Measurements from ENCODE around the gene RBBP9. TPM values are rescaled to one million over a fixed set of nuclear protein-coding genes. Genes with fewer than 3 reads are reported as not detected.

Gene RBBP9
- total and polyA plus RNA-seq, 2 donors (not counting 3 experiments of a cell fraction or from before 2014, with no cell fraction given): 8.5 to 17.0 TPM

GRCh38 chr20:18497603-18498002 lies 578 bp upstream of the RBBP9 start:
- no peak for TF ChIP-seq MAX (IDR thresholded peaks at IDR 0.05; ENCODE audit: insufficient read depth, insufficient read length)
- TF ChIP-seq POLR2AphosphoS5 (IDR thresholded peaks at IDR 0.05; ENCODE audit: insufficient read depth, low read depth, low read length): no peak
- TF ChIP-seq FOS (IDR thresholded peaks at IDR 0.05; ENCODE audit: borderline replicate concordance, insufficient read depth, low read length): no peak
- TF ChIP-seq MYC (IDR thresholded peaks at IDR 0.05; ENCODE audit: low read depth, low read length): no peak
- TF ChIP-seq JUN (IDR thresholded peaks at IDR 0.05; ENCODE audit: borderline replicate concordance, insufficient read depth, insufficient read length, low read depth): no peak
- TF ChIP-seq POLR2A (IDR thresholded peaks at IDR 0.05; ENCODE audit: low read depth, low read length): no peak
- no peak for TF ChIP-seq GATA2 (IDR thresholded peaks at IDR 0.05; ENCODE audit: insufficient read depth, insufficient read length, low read depth, low read length)
- no peak for TF ChIP-seq EZH2 (IDR thresholded peaks at IDR 0.05; ENCODE audit: borderline replicate concordance, low read depth, low read length, severe bottlenecking)
- TF ChIP-seq, protein P1, sequence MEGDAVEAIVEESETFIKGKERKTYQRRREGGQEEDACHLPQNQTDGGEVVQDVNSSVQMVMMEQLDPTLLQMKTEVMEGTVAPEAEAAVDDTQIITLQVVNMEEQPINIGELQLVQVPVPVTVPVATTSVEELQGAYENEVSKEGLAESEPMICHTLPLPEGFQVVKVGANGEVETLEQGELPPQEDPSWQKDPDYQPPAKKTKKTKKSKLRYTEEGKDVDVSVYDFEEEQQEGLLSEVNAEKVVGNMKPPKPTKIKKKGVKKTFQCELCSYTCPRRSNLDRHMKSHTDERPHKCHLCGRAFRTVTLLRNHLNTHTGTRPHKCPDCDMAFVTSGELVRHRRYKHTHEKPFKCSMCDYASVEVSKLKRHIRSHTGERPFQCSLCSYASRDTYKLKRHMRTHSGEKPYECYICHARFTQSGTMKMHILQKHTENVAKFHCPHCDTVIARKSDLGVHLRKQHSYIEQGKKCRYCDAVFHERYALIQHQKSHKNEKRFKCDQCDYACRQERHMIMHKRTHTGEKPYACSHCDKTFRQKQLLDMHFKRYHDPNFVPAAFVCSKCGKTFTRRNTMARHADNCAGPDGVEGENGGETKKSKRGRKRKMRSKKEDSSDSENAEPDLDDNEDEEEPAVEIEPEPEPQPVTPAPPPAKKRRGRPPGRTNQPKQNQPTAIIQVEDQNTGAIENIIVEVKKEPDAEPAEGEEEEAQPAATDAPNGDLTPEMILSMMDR (IDR thresholded peaks at IDR 0.05; ENCODE audit: extremely low read depth in 1 of 2, insufficient read depth in 1 of 2, low read depth in 1 of 2, low read length in 2 of 2): no peak
- dilution Hi-C loops (cut with MboI; ENCODE audit: extremely low pct_ligation_motif_present, low sequenced_read_pairs) (no loop called here), intact Hi-C loops (cut with micrococcal nuclease) (loop anchor here (1.0 kb wide), 2 partner anchors 10 to 30 kb away; partner anchors contain the start of genes DZANK1, POLR3F and SEC23B)
- ChIA-PET POLR2A (interaction anchor here (2.1 kb wide), 1 partner anchor 10 kb away, joined by 13 read pairs; the partner anchor contains the start of gene SEC23B), CTCF (interaction anchor here (0.7 to 1.9 kb wide), 5 partner anchors 9 to 31 kb away, joined by 3 to 6 read pairs (median 4); partner anchors contain the start of genes DZANK1, POLR3F and SEC23B)
- no peak overlapping the region for H3K4me3 ChIP-seq (replicated peaks in 1 of 3; ENCODE audit: insufficient read depth in 1 of 3, low read depth in 1 of 3, low read length in 3 of 3)
- no peak overlapping the region for H3K9ac ChIP-seq (replicated peaks; ENCODE audit: extremely low read depth, insufficient read depth, low read length)
- BruUV-seq (replicated peaks): no TSS peak
- H3K27ac ChIP-seq (ENCODE audit: insufficient read depth, low read depth, low read length): no peak overlapping the region
- H3K9me3 ChIP-seq (replicated peaks; ENCODE audit: control insufficient read depth, insufficient read depth, low read length): no peaks in the 10 kb centered on the region
- H3K4me2 ChIP-seq (ENCODE audit: insufficient read depth, low read length): peak overlapping the region; percentile 5
- H3K9me1 ChIP-seq (replicated peaks; ENCODE audit: control insufficient read depth, extremely low read depth, insufficient read depth, low read length): no peaks in the 10 kb centered on the region
- peaks cover 10% of the 10 kb centered on the region for H3K4me1 ChIP-seq (ENCODE audit: control insufficient read depth, extremely low read depth, insufficient read depth, low read length)
- H4K20me1 ChIP-seq (replicated peaks; ENCODE audit: control insufficient read depth, extremely low read depth, insufficient read depth, low read length): no peaks in the 10 kb centered on the region
- no peaks in the 10 kb centered on the region for H3K27me3 ChIP-seq (ENCODE audit: control insufficient read depth in 2 of 2, insufficient read depth in 2 of 2, low read length in 2 of 2)
- FAIRE-seq (no peak), DNase-seq (ENCODE audit: low read depth, low spot score) (no peak)
- H3K79me2 ChIP-seq (ENCODE audit: control insufficient read depth, insufficient read depth, low read length): peaks cover 4% of the 10 kb centered on the region
- peak overlapping the region; percentile 21 for H2AFZ ChIP-seq (ENCODE audit: low read depth, low read length)
- no peaks in the 10 kb centered on the region for H3K36me3 ChIP-seq (ENCODE audit: control insufficient read depth in 2 of 2, extremely low read depth in 1 of 2, insufficient read depth in 2 of 2, low read length in 2 of 2)
